ENCODE results near the gene GABBR1.

DNA sequence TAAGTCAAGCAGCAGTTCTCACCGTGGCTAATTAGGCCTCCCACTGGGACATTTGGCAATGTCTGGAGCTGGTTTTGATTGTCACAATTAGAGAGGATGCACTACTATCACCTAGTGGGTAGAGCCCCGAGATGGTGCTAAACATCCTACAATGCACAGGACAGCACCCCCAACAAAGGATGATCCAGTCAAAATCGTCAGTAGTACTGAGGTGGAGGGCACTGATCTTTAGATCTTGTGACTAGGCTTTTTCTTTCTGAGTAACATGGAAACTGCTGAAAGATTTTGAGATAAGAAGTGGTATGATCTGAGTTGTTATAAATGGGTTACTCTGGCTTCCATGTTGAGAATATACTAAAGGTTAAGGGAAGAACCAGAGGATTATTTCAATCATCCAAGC is 85.4 kb downstream of the GABBR1 start:
- TF ChIP-seq, protein P1, sequence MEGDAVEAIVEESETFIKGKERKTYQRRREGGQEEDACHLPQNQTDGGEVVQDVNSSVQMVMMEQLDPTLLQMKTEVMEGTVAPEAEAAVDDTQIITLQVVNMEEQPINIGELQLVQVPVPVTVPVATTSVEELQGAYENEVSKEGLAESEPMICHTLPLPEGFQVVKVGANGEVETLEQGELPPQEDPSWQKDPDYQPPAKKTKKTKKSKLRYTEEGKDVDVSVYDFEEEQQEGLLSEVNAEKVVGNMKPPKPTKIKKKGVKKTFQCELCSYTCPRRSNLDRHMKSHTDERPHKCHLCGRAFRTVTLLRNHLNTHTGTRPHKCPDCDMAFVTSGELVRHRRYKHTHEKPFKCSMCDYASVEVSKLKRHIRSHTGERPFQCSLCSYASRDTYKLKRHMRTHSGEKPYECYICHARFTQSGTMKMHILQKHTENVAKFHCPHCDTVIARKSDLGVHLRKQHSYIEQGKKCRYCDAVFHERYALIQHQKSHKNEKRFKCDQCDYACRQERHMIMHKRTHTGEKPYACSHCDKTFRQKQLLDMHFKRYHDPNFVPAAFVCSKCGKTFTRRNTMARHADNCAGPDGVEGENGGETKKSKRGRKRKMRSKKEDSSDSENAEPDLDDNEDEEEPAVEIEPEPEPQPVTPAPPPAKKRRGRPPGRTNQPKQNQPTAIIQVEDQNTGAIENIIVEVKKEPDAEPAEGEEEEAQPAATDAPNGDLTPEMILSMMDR (IDR thresholded peaks at IDR 0.05; ENCODE audit: low read depth, low read length, missing input control), result no peak
- TF ChIP-seq RAD21 (IDR thresholded peaks at IDR 0.05), result no peak
- TF ChIP-seq, protein P2, sequence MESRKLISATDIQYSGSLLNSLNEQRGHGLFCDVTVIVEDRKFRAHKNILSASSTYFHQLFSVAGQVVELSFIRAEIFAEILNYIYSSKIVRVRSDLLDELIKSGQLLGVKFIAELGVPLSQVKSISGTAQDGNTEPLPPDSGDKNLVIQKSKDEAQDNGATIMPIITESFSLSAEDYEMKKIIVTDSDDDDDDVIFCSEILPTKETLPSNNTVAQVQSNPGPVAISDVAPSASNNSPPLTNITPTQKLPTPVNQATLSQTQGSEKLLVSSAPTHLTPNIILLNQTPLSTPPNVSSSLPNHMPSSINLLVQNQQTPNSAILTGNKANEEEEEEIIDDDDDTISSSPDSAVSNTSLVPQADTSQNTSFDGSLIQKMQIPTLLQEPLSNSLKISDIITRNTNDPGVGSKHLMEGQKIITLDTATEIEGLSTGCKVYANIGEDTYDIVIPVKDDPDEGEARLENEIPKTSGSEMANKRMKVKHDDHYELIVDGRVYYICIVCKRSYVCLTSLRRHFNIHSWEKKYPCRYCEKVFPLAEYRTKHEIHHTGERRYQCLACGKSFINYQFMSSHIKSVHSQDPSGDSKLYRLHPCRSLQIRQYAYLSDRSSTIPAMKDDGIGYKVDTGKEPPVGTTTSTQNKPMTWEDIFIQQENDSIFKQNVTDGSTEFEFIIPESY (IDR thresholded peaks at IDR 0.05), result no peak
- TF ChIP-seq, protein P3, sequence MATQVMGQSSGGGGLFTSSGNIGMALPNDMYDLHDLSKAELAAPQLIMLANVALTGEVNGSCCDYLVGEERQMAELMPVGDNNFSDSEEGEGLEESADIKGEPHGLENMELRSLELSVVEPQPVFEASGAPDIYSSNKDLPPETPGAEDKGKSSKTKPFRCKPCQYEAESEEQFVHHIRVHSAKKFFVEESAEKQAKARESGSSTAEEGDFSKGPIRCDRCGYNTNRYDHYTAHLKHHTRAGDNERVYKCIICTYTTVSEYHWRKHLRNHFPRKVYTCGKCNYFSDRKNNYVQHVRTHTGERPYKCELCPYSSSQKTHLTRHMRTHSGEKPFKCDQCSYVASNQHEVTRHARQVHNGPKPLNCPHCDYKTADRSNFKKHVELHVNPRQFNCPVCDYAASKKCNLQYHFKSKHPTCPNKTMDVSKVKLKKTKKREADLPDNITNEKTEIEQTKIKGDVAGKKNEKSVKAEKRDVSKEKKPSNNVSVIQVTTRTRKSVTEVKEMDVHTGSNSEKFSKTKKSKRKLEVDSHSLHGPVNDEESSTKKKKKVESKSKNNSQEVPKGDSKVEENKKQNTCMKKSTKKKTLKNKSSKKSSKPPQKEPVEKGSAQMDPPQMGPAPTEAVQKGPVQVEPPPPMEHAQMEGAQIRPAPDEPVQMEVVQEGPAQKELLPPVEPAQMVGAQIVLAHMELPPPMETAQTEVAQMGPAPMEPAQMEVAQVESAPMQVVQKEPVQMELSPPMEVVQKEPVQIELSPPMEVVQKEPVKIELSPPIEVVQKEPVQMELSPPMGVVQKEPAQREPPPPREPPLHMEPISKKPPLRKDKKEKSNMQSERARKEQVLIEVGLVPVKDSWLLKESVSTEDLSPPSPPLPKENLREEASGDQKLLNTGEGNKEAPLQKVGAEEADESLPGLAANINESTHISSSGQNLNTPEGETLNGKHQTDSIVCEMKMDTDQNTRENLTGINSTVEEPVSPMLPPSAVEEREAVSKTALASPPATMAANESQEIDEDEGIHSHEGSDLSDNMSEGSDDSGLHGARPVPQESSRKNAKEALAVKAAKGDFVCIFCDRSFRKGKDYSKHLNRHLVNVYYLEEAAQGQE (IDR thresholded peaks at IDR 0.05), result no peak
